HG02970 (cell line): ENCODE results near the gene SH3BGR.
"Not testable (repeated sequence)": the region's sequence is repeated elsewhere in the genome, so short reads cannot be mapped to it uniquely, and the experiment has no call there.

Source experiments
- ATAC-seq: cut with Tn5 transposase; IDR thresholded peaks from one replicate; pipeline ENCODE4 v1.9.1; 2021; ENCODE audit warnings: mild to moderate bottlenecking, moderate library complexity, moderate number of reproducible peaks; ENCODE audit not compliant: unreplicated experiment, low FRiP score

SH3BGR gene

GRCh38 chr21:39451332-39452206 is at the start of gene SH3BGR:
TSS of gene SH3BGR (plus strand) at chr21:39451970. CDS start at chr21:39452097, 127 bp downstream.
- no peak for ATAC-seq

DNA sequence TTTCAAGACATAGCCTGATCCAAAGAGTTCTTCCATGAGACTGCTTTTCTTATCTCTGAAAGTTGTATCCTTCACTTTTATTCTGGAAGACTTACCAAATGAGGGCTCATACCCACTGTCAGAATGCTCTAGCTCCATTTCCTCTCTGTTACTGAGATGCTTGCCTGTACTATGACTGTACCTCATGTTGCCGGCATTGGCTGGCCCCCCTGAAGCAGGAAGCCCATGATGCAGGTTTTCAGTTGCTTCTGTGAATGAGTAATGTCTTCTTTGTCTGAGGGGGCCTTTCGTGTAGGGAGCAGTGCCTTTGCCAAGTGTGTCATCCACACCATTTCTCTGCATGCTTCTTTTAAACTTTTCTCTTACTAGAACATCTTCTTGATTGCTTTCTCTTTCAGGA is 45.7 kb upstream of the SH3BGR start:
- ATAC-seq, result no peak

- ATAC-seq, result not testable (repeated sequence)
These were observed 32.6 kb upstream of the SH3BGR start for GRCh38 chr21:39419204-39419603.

DNA sequence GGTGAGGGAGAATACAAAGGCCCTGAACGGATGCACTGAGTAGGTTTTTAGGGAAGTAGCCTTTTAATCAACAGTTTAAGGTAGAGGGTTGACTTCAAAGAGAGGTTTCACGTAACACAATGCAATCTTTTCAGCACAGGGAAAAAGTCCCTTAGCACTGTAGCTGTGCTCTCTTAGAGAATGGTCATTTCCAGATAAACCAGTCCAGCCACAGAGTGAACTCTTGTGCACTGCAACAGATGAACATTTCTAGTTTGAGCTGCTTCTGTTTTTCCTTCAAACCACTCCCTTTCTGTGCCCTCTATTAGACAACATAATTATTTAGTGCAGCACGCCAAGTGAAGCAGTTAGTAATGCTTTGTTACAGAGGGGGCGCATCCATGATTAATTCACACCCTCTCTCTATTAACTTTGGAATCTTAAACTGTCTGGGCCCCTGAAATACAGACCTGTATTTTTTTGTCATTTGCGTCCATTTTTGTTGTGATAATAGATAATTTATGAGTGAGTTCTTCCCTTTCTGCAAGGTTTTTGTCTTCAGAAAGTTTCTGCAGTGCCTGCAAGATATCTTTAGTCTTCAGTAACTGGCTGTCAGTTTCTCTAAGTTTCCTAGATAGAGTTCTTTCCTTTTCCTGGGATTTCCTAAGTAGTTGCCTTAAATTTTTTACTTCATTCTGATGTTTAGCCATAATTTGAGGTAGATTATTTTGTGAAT is 29.1 kb upstream of the SH3BGR start:
- no peak for ATAC-seq

- ATAC-seq, result no peak
These were observed 22.3 kb upstream of the SH3BGR start for GRCh38 chr21:39429445-39429844.

DNA sequence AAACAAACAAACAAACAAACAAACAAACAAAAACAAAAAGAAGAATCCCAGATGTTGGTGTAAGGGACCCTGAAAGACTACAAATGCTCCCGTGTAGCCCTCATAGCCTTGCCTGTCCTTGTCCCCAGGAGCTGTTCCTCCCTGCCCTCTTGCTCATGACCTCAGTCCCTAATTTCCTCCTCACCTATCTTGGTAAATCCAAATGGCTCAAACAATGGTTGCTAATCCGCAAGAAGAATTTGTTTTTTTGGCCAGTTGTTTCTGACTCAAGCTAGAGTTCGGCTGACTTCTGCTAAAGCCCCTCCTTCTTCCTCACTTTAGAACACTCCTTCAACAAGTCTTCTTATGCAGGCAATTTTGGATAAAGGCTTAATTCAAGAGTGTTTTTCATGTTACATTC is 21.8 kb upstream of the SH3BGR start:
- no peak for ATAC-seq

DNA sequence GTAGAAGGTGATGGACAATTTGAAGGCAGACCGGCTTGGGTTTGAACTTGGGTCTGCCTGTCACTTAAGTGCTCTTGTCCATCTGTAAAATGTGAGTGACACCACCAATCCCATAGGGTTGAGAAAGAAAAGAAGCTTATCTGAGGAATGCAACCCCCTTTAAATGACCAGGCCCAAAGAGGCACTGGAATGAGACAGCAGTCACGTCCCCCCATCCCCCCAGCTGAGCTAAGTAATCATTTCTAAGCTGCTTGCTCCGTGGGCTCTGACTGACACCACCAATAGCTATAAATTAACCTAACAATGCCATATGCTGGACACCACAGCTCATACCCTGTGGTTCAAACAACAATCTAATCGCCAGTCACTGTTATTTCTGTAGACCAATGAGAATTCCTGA is 21.3 kb upstream of the SH3BGR start:
- no peak for ATAC-seq

DNA sequence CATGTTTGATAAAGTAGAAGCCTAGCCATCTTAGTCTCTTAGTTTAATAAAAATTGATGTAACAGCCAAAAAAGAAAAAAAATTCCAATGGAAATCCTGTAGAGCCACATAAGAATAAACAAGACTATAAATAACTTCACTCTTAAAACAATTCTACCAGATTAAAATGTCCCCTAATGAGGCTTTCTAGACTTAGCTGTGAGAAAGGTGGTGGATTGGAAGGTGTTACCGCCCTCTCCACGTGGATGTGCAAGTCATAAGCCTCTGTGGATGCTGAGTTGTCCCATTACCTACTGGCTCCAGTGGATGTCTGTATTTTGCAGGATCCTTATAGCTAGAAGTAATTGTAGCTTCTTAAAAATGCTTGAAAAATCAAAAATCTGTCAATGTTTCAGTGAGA is 20.8 kb upstream of the SH3BGR start:
- ATAC-seq, result no peak

- ATAC-seq, result no peak
These were observed 16.8 kb upstream of the SH3BGR start for GRCh38 chr21:39434950-39435349.

DNA sequence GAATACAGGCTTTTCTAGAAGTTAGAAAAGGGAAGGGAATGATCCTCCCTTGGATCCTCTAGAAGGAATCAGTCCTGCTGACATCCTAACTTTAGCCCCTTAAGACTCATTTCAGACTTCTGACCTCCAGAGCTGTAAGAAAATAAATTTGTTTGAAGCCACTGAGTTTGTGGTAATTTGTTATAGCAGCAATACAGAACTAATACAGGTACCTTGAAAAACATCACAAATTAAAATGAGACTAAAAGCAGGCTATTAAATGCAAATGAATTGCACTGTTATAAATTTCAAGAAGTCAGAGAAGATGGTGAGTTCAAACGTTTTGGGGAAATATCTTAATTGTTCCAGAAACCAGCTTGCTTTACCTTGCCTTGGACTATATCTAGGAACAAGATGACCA is 12.5 kb upstream of the SH3BGR start:
- ATAC-seq, result no peak

GRCh38 chr21:39441502-39442475 is 10.0 kb upstream of the SH3BGR start:
- ATAC-seq, result no peak

GRCh38 chr21:39444421-39445180 is 7.2 kb upstream of the SH3BGR start:
- no peak for ATAC-seq

GRCh38 chr21:39445321-39446269 is 6.2 kb upstream of the SH3BGR start, which contains the start of gene LCA5L:
TSS of gene LCA5L (minus strand) at chr21:39445778. CDS start at chr21:39428493, 17,285 bp downstream.
- ATAC-seq, result peak; percentile 93

GRCh38 chr21:39447264-39447663 is 4.5 kb upstream of the SH3BGR start:
- no peak for ATAC-seq

- ATAC-seq, result no peak
These were observed 618 bp downstream of the SH3BGR start for GRCh38 chr21:39452207-39452969.

GRCh38 chr21:39452970-39453342 is 1.2 kb downstream of the SH3BGR start:
- no peak for ATAC-seq

- ATAC-seq, result no peak
These were observed 1.9 kb downstream of the SH3BGR start for GRCh38 chr21:39453571-39454179.
